Thyroid gland (tissue), 4 donors: ENCODE measurements around the gene ARMH1. TPM values are rescaled to one million over a fixed set of nuclear protein-coding genes. Genes with fewer than 3 reads are reported as not detected.

Experiments
- DNase-seq, 2 donors: peaks; one replicate each; pipeline ENCODE4 v3.0.0-alpha.2; 2019
- H3K27ac ChIP-seq, 3 donors: fragments of 200-600 bp; sonication (generic); 1 replicate in 2 of 3; 2 replicates in 1 of 3; pipeline ENCODE4 v1.5.1; 2016 to 2019; ENCODE audit warnings: mild to moderate bottlenecking in 1 of 3, moderate library complexity in 1 of 3
- H3K27me3 ChIP-seq: fragments of 200-600 bp; sonication (generic); one replicate; pipeline ENCODE4 v1.5.1; 2019
- H3K36me3 ChIP-seq, 2 donors: fragments of 200-600 bp; sonication (generic); one replicate each; pipeline ENCODE4 v1.5.1; 2016 to 2019
- H3K4me1 ChIP-seq, 2 donors: fragments of 200-600 bp; sonication (generic); one replicate each; pipeline ENCODE4 v1.5.1; 2017 to 2019
- H3K4me3 ChIP-seq, 3 donors: fragments of 200-600 bp; sonication (generic); replicated peaks in 1 of 3; 1 replicate in 2 of 3; 2 replicates in 1 of 3; pipeline ENCODE4 v1.5.1; 2016; ENCODE audit warnings: mild to moderate bottlenecking in 1 of 3
- H3K9me3 ChIP-seq: fragments of 200-600 bp; sonication (generic); one replicate; pipeline ENCODE4 v1.5.1; 2017
- POLR2A ChIP-seq, 2 donors: fragments of 450-650 bp; IDR thresholded peaks; one replicate each; pipeline ENCODE4 v1.6.1; 2017; ENCODE audit warnings: antibody characterized with exemption in 2 of 2, mild to moderate bottlenecking in 2 of 2, moderate library complexity in 1 of 2
- WGBS, 2 donors: methylation state at CpG; one replicate each; pipeline ENCODE4 v1.1.5; 2017; 5-methylcytosine and 5-hydroxymethylcytosine counted together
- intact Hi-C: fragments of 100-400 bp; cut with DNase I; formaldehyde crosslinking; loops from one replicate; pipeline ENCODE4 v1.15.1; 2023
- total RNA-seq, 4 donors: library from RNA; depleted of rRNA; stranded (reverse); fragments of >200 nt; gene quantifications; one replicate each; pipeline ENCODE4 v1.2.3, GENCODE V29; 2016
- TF ChIP-seq, protein P1 (sequence below), 6 experiments: fragments of 200-600 bp in 3 of 6; fragments of 450-650 bp in 3 of 6; sonication (generic) in 3 of 6; IDR thresholded peaks; one replicate each; pipeline ENCODE4 v1.5.1; 2016 to 2019; ENCODE audit warnings: antibody characterized with exemption in 6 of 6, mild to moderate bottlenecking in 2 of 6, inconsistent platforms in 1 of 6, moderate library complexity in 1 of 6

The ARMH1 gene
- total RNA-seq, 4 donors from 2014 or later, result 1.3 to 1.9 TPM; not detected in 2

GRCh38 chr1:44641126-44642102, 33.1 kb upstream of the ARMH1 start:
- H3K27ac ChIP-seq, result no peak overlapping the region
- intact Hi-C loops, result no loop called here
- no peaks in the 10 kb centered on the region for H3K9me3 ChIP-seq
- H3K27me3 ChIP-seq, result no peaks in the 10 kb centered on the region
- H3K36me3 ChIP-seq, result peaks cover 68 to 76% of the 10 kb centered on the region in 2 donors
- H3K4me1 ChIP-seq, result no peaks in the 10 kb centered on the region
- no peak for TF ChIP-seq POLR2A (IDR thresholded peaks at IDR 0.05)
- TF ChIP-seq, protein P1, sequence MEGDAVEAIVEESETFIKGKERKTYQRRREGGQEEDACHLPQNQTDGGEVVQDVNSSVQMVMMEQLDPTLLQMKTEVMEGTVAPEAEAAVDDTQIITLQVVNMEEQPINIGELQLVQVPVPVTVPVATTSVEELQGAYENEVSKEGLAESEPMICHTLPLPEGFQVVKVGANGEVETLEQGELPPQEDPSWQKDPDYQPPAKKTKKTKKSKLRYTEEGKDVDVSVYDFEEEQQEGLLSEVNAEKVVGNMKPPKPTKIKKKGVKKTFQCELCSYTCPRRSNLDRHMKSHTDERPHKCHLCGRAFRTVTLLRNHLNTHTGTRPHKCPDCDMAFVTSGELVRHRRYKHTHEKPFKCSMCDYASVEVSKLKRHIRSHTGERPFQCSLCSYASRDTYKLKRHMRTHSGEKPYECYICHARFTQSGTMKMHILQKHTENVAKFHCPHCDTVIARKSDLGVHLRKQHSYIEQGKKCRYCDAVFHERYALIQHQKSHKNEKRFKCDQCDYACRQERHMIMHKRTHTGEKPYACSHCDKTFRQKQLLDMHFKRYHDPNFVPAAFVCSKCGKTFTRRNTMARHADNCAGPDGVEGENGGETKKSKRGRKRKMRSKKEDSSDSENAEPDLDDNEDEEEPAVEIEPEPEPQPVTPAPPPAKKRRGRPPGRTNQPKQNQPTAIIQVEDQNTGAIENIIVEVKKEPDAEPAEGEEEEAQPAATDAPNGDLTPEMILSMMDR (IDR thresholded peaks at IDR 0.05), result no peak
- DNase-seq, result no peak
- H3K4me3 ChIP-seq, result no peak overlapping the region
- WGBS, 2 donors, result 85 to 92% methylated on average over 12 of the region's 12 CpGs

DNA sequence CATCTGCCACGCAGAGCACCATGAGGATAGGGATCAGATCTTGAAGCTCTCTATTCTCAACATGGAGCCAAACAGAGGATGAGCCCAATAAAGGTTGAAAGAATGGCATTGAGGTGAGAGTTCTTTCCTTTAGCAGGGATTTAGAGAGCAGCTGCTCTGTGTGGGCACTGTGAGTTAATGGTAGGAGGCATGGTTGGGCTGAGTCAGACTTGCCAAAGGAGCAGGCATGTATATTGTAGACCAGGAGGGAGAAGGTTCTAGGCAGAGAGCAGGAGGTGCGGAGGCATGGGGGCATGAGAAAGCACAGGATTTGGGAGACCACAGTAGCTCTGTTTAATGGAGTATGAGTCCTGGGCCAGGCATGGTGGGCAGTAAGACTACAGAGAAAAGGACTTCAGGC, 32.3 kb upstream of the ARMH1 start:
- TF ChIP-seq, protein P1 (IDR thresholded peaks at IDR 0.05), result no peak
- no peak for TF ChIP-seq POLR2A (IDR thresholded peaks at IDR 0.05)
- H3K4me3 ChIP-seq, result no peak overlapping the region
- 93 to 95% methylated on average over 2 of the region's 2 CpGs for WGBS, 2 donors
- peaks cover 59 to 69% of the 10 kb centered on the region in 2 donors for H3K36me3 ChIP-seq
- no peaks in the 10 kb centered on the region for H3K9me3 ChIP-seq
- intact Hi-C loops, result no loop called here
- no peaks in the 10 kb centered on the region for H3K27me3 ChIP-seq
- no peaks in the 10 kb centered on the region for H3K4me1 ChIP-seq
- DNase-seq, result no peak
- no peak overlapping the region for H3K27ac ChIP-seq

- no peak overlapping the region for H3K27ac ChIP-seq
- WGBS, 2 donors, result 93% methylated on average over 3 of the region's 3 CpGs
- TF ChIP-seq, protein P1 (IDR thresholded peaks at IDR 0.05), result no peak
- no peak for TF ChIP-seq POLR2A (IDR thresholded peaks at IDR 0.05)
- no peaks in the 10 kb centered on the region for H3K27me3 ChIP-seq
- H3K4me3 ChIP-seq, result no peak overlapping the region
- no peak for DNase-seq
- peaks cover 53 to 70% of the 10 kb centered on the region in 2 donors for H3K36me3 ChIP-seq
- H3K4me1 ChIP-seq, result no peaks in the 10 kb centered on the region
- intact Hi-C loops, result no loop called here
- no peaks in the 10 kb centered on the region for H3K9me3 ChIP-seq
Observed at GRCh38 chr1:44642925-44643324, 31.6 kb upstream of the ARMH1 start.

GRCh38 chr1:44643721-44644334, 30.7 kb upstream of the ARMH1 start:
- Histone ChIP-seq H3K9me3 (no peaks in the 10 kb centered on the region), H3K27me3 (no peaks in the 10 kb centered on the region), H3K27ac (no peak overlapping the region), H3K4me1 (no peaks in the 10 kb centered on the region), H3K36me3 (peaks cover 50 to 67% of the 10 kb centered on the region in 2 donors), H3K4me3 (no peak overlapping the region)
- intact Hi-C loops, result no loop called here
- DNase-seq, result no peak
- WGBS, 2 donors, result 84 to 89% methylated on average over 9 of the region's 9 CpGs
- no peak for TF ChIP-seq POLR2A (IDR thresholded peaks at IDR 0.05)
- TF ChIP-seq, protein P1 (IDR thresholded peaks at IDR 0.05), result no peak

DNA sequence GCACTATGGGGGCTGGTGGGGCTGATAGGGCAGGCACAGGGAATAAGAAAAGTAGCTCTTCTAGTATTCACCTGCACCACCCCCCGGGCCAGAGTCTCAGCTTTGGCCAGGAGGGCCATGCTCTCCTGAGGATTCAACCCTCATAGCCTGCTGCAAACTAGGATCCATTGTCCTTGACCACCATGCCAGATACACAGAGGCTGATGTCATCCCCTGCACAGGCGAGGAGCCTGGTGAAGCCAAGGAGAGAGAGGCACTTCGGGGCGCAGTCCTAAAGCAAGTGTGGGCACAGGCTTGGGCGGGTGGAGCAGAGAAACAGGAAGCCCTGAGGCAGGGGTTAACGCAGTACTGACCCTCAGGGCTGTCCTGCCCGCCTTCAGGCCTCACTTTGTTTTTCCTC, 29.7 kb upstream of the ARMH1 start:
- no peaks in the 10 kb centered on the region for H3K9me3 ChIP-seq
- no peak overlapping the region for H3K4me3 ChIP-seq
- H3K27ac ChIP-seq, result no peak overlapping the region
- no peaks in the 10 kb centered on the region for H3K27me3 ChIP-seq
- intact Hi-C loops, result no loop called here
- no peak for DNase-seq
- peaks cover 50 to 70% of the 10 kb centered on the region in 2 donors for H3K36me3 ChIP-seq
- H3K4me1 ChIP-seq, result no peaks in the 10 kb centered on the region
- 90 to 98% methylated on average over 6 to 7 of the region's 7 CpGs for WGBS, 2 donors
- TF ChIP-seq, protein P1 (IDR thresholded peaks at IDR 0.05), result no peak
- TF ChIP-seq POLR2A (IDR thresholded peaks at IDR 0.05), result no peak
